Effector CD8-positive, alpha-beta T cell (primary cell): Measurements from ENCODE around the gene SLC35C1.
A peak's percentile ranks its signal among the peaks of the same experiment; 100 is the strongest.

ENCODE experiments used
- DNase-seq: peaks from one replicate; lab custom pipeline; 2025; lab: John Stamatoyannopoulos, UW
- total RNA-seq, 4 experiments: gene quantifications; one replicate each; lab custom pipeline; 2026; lab: John Stamatoyannopoulos, UW

Gene SLC35C1
- total RNA-seq = 13.6 to 23.2 (median 16.4) reads per million in 4 experiments

GRCh38 chr11:45804761-45805304 lies at the start of gene SLC35C1:
Gene SLC35C1 (plus strand): TSS chr11:45805149. CDS start chr11:45805802, 653 bp downstream.
- DNase-seq = peak; percentile 93

GRCh38 chr11:45755281-45755859 lies 49.6 kb upstream of the SLC35C1 start:
- no peak for DNase-seq

GRCh38 chr11:45756384-45757010 lies 48.5 kb upstream of the SLC35C1 start:
- no peak for DNase-seq

- DNase-seq = no peak
These were observed 47.3 kb upstream of the SLC35C1 start for GRCh38 chr11:45757672-45758071.

- no peak for DNase-seq
These were observed 43.3 kb upstream of the SLC35C1 start for GRCh38 chr11:45761659-45762058.

GRCh38 chr11:45765107-45765668 lies 39.8 kb upstream of the SLC35C1 start:
- no peak for DNase-seq

- DNase-seq = no peak
These were observed 39.1 kb upstream of the SLC35C1 start for GRCh38 chr11:45765836-45766235.

GRCh38 chr11:45766469-45766868 lies 38.5 kb upstream of the SLC35C1 start:
- DNase-seq = no peak

- DNase-seq = no peak
These were observed 36.5 kb upstream of the SLC35C1 start for GRCh38 chr11:45768486-45768885.

- no peak for DNase-seq
These were observed 35.0 kb upstream of the SLC35C1 start for GRCh38 chr11:45769960-45770359.

- DNase-seq = peak; percentile 64
These were observed 33.8 kb upstream of the SLC35C1 start for GRCh38 chr11:45771193-45771565.

GRCh38 chr11:45771566-45772448 lies 33.1 kb upstream of the SLC35C1 start:
- peak; percentile 65 for DNase-seq

GRCh38 chr11:45772449-45772774 lies 32.5 kb upstream of the SLC35C1 start:
- DNase-seq = no peak

GRCh38 chr11:45772986-45773785 lies 31.8 kb upstream of the SLC35C1 start:
- no peak for DNase-seq

- no peak for DNase-seq
These were observed 30.9 kb upstream of the SLC35C1 start for GRCh38 chr11:45773786-45774655.

- DNase-seq = no peak
These were observed 30.2 kb upstream of the SLC35C1 start for GRCh38 chr11:45774786-45775185.

GRCh38 chr11:45777127-45777969 lies 27.6 kb upstream of the SLC35C1 start:
- no peak for DNase-seq

GRCh38 chr11:45778341-45778740 lies 26.6 kb upstream of the SLC35C1 start:
- no peak for DNase-seq

GRCh38 chr11:45779602-45780001 lies 25.3 kb upstream of the SLC35C1 start:
- no peak for DNase-seq

- DNase-seq = no peak
These were observed 18.7 kb upstream of the SLC35C1 start for GRCh38 chr11:45786272-45786671.
